ENCODE results near the gene EFNB2.

GRCh38 chr13:106445996-106446395 is 89.5 kb downstream of the EFNB2 start:
- no peak for TF ChIP-seq ZNF274 (IDR thresholded peaks at IDR 0.05; ENCODE audit: low read depth, low read length)
- no peak for TF ChIP-seq SUZ12 (IDR thresholded peaks at IDR 0.05; ENCODE audit: extremely low read depth, insufficient read depth, insufficient read length)

All from NT2/D1 (cell line).